Activated CD8-positive, alpha-beta memory T cell treated with anti-CD3 and anti-CD28 coated beads, Interleukin-2, amount 50 U/mL, for 48 hours (primary cell): ENCODE data around the gene SLC9A5.

Experiments used
- DNase-seq: peaks from one replicate; pipeline ENCODE4 v3.0.0-alpha.2; 2020

The SLC9A5 gene, protein sequence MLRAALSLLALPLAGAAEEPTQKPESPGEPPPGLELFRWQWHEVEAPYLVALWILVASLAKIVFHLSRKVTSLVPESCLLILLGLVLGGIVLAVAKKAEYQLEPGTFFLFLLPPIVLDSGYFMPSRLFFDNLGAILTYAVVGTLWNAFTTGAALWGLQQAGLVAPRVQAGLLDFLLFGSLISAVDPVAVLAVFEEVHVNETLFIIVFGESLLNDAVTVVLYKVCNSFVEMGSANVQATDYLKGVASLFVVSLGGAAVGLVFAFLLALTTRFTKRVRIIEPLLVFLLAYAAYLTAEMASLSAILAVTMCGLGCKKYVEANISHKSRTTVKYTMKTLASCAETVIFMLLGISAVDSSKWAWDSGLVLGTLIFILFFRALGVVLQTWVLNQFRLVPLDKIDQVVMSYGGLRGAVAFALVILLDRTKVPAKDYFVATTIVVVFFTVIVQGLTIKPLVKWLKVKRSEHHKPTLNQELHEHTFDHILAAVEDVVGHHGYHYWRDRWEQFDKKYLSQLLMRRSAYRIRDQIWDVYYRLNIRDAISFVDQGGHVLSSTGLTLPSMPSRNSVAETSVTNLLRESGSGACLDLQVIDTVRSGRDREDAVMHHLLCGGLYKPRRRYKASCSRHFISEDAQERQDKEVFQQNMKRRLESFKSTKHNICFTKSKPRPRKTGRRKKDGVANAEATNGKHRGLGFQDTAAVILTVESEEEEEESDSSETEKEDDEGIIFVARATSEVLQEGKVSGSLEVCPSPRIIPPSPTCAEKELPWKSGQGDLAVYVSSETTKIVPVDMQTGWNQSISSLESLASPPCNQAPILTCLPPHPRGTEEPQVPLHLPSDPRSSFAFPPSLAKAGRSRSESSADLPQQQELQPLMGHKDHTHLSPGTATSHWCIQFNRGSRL

DNA sequence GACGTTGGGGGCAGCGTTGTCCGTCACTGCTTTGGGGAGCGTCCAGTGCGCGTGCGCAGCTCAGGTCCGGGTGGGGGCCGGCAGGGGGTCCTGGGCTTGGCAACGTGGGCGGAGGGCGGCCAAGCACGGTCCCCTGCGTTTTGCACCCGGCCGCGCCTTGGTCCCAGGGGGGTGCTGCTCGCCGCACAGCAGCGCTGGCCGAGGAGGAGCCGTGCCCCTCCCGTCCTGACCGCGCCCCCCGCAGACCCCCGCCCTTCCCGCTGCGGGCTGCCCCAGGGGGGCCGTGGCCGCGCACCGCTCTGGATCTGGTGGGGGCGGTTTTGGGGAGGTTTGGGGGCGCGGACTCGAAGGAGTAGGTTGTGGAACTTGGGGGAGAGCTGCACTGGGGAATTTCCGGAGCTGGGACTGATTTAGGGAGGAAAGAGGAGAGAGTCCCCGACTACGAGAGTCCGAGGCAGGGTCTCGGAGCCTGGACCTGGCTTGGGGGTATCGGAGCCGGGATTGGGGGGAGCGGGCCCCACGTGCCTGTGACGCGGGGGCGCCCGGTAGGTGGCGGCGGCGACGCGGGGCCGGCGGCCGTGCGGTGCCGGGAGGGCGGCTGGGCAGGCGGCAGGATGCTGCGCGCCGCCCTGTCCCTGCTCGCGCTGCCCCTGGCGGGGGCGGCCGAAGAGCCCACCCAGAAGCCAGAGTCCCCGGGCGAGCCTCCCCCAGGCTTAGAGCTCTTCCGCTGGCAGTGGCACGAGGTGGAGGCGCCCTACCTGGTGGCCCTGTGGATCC is at the start of gene SLC9A5:
SLC9A5 (plus strand) TSS at position 579 of the 777 bp plus-strand sequence; CDS start at position 615, 36 bp downstream.
- DNase-seq = no peak

DNA sequence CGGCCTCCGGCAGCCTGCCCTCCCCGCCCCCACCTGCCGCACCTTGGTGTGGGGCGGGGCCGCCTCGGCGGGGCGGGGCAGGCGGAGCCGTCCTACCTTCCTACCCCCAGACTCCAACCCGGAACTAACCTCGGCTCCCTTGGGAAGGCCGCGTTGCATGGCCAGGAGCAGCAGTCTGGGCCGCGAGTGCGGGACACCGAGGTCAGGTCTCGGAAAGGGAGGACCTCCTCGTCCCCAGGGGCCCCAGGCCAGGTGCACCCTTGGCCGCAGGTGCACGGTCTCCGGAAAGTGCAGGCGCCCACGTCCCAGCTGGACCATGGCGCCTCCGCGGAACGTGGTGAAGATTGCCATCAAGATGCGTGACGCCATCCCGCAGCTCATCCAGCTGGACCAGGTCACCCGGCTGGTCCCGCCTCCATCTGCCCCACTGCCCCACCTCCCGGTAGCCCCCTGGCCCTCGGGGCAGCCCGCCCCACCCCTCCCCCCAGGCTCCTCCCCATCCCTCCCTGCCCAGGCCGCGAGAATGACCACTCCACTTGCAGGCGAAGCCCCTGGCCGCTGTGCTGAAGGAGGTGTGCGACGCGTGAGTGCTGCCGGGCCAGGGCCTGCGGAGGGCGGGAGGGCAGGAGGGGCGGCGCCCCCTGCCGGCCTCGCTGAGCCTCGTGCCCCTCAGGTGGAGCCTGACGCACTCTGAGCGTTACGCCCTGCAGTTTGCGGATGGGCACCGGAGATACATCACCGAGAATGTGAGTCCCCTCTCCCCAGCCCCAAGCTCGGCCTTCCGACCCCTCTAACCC is 49.6 kb upstream of the SLC9A5 start, which contains the start of gene ELMO3:
ELMO3 (plus strand) TSS at position 121 of the 797 bp plus-strand sequence; CDS start at position 317, 196 bp downstream.
- DNase-seq = no peak

DNA sequence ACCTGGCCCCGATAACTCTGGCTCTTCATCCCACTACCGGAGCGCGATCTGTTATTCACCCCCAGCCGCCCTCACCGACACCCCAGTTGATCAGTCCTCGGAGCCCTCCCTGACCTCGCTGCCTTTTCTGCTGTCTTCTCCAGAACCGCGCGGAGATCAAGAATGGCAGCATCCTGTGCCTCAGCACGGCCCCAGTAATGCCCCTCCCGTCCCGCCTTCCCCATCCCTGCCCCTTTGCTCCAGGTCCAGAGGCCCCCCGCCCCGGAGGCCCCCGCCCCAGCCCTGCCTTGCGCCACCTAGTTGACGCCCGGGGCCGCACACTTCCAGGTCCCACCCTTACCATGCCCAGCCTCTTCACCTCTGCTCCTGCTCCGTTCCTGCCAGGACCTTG is 49.0 kb upstream of the SLC9A5 start:
- no peak for DNase-seq

DNA sequence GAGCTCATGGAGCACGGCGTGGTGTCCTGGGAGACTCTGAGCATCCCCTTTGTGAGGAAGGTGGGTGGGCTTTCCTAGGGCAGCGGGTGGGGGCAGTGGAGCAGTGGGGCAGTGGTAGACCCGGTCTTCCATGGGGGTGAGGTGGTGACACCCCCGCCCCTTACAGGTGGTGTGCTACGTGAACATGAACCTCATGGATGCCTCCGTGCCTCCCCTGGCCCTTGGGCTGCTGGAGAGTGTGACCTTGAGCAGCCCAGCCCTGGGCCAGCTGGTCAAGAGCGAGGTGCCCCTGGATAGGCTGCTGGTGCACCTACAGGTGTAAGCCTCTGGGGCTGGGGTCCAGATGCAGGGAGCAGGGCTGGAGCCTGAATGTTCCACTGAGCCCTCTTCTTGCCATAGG is 48.3 kb upstream of the SLC9A5 start:
- DNase-seq = no peak

DNA sequence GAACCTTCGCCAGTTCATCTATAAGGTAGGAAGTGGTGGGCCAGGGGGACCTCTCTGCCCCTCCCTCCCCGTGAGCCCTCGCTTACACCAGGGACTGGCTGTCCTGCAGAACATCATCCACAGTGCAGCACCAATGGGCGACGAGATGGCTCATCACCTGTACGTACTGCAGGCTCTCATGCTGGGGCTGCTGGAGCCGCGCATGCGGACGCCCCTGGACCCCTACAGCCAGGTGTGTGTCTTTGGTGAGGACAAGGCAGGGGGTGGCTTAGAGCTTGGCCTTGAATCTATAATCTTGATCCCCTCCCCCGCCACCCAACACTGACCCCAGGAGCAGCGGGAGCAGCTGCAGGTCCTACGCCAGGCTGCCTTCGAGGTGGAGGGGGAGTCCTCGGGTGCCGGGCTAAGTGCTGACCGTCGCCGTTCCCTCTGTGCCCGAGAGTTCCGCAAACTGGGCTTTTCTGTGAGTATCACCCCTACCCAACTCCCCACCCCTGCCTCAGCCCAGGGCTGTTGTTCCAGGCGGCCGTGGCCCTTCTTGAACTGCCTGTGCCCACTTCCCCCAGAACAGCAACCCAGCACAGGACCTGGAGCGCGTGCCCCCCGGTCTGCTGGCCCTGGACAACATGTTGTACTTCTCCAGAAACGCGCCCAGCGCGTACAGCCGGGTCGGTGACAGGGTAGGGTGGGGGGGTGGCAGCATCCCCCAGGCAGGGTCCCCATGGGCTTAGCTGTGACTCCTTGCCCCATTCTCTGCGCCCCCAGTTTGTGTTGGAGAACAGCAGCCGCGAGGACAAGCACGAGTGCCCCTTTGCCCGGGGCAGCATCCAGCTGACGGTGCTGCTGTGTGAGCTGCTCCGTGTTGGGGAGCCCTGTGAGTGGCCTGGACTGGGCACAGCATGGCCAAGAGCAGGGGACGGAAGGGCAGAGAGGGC is 47.1 kb upstream of the SLC9A5 start:
- DNase-seq = no peak

DNA sequence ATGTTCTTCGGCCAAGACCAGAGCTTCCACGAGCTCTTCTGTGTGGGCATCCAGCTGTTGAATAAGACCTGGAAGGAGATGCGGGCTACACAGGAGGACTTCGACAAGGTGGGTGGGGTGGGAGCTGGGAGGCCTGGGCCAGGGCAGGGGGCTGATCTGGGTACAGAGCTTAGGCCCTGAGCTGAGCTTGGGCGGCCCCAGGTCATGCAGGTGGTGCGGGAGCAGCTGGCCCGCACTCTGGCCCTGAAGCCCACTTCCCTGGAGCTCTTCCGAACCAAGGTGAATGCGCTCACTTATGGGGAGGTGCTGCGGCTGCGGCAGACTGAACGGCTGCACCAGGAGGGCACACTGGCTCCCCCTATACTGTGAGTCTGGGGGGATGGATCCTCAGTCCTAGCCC is 46.4 kb upstream of the SLC9A5 start:
- DNase-seq = no peak

DNA sequence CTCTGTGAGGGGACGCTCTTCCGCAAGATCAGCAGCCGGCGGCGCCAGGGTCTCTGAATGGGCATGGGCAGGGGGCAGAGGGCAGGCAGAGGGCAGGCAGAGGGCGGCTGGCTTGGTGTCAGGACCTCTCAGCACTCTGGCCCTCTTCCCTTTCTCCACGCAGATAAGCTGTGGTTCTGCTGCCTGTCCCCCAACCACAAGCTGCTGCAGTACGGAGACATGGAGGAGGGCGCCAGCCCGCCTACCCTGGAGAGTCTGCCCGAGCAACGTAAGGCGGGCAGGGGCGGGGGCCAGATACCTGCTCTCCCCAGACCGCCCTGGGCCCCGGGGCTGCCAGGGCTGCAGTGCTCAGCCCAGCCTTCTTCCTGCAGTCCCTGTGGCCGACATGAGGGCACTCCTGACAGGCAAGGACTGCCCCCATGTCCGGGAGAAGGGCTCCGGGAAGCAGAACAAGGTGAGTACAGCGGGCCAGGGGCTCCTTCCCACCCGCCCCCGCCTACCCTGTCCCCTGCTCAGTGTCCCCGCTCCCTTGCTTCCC is 45.8 kb upstream of the SLC9A5 start:
- DNase-seq = no peak

DNA sequence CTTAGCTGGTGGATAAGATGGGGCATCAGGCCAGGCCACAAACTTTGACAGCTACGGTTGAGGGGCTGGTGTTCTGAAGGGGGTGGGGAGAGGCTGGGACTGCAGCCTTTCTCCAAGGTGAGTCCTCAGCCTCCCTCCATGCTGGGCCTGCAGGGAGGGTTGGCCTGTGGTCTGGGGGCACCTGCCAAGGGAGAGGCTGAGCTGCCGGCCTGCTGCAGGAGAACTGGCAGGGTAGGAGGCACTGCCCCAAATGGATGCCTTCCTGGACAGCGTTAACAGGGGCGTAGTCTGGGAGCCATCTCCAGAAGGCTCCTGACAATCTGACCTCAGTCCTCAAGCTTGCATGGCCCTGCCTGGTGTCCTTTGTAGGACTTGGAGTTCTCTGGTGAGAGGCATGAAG is 44.7 kb upstream of the SLC9A5 start:
- DNase-seq = no peak

DNA sequence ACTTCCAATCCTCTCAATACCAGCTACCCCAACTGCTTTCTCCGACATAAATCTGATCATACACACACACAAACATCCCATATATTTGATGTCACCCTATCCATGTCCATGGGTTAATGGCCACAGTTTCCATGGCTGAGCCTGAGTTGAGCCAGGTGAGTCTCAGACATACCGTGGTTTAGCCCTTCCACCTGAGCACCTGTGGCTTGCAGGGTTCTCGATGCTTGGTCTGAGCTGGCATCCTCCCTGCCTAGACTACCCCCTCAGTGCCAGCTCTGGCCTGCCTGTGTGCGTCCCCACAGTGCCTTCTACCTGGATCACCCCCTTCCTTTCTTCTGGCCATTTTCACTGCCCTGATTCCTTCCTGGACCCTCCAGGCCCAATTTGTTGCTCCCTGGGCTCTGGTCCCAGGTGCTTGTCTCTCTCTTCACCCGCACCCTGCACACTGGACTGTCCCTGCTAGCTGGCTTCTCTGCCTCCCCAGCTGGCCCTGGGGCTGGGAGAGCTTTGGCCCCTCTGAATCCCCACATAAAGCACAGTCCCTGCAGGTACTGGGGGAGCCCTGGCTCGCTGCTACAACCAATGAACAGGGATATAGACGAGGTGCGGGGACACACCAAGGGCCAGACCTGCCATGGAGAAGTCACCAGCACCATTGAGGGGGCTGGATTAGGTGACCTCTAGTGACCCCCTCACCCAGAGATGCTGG is 42.5 kb upstream of the SLC9A5 start:
- DNase-seq = no peak

DNA sequence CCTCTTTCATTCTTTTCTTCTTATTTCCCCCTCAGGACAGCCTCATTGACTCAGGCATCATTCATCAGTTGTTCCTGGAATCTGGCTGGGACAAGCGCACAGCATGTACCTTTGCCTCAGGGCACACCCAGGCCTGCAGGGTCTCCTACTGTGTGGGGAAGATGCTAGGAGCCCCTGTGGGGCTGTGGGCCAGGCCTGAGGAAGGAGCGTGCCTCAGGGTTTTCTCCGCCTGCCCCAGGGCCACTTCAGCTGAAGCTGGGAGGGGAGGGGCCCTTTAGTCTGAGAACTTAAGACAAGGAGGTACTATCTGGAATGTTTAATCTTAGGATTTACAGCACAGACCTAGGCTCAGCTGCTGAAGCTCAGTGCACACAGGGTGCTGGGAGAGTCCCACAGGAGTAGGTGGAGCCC is 41.9 kb upstream of the SLC9A5 start:
- no peak for DNase-seq

DNA sequence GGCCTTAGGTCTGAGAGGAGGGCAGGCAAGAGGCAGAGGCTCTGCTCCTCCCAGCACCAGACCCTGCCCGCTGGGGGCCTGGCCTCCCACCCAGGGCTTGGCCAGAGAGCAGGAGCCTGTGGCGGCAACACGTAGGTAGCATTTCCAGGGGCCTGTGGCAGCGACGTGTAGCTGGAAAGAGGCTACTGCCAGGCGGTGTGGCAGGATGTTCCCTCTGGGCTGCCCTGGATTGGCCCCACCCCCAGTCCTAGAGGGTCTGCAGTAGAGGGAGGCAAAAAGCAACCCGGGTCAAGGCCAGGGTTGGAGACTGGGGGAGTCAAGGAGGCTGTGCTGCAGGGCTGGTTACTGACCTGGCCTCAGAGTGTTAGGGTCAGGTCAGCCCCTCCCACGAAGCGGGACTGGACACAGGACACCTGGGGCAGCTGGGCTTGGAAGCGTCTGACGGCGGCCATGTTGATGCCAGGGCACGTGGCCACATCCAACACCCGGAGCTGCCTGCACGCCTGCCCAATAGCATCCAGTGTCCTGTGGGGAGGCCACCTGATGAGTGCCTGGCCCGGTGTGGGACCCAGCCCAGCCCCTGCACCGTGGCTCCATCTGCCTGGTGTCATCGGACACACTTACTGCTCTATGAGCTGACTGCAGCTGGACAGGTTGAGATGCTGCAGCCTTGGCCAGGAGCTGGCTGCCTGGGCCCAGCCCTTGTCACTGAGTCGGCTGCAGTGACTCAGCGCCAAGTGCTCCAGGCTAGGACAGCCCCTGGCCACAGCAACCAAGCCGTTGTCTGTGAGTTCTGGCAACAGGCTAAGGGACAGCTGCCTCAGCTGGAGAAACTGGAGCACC is 41.3 kb upstream of the SLC9A5 start:
- DNase-seq = no peak

DNA sequence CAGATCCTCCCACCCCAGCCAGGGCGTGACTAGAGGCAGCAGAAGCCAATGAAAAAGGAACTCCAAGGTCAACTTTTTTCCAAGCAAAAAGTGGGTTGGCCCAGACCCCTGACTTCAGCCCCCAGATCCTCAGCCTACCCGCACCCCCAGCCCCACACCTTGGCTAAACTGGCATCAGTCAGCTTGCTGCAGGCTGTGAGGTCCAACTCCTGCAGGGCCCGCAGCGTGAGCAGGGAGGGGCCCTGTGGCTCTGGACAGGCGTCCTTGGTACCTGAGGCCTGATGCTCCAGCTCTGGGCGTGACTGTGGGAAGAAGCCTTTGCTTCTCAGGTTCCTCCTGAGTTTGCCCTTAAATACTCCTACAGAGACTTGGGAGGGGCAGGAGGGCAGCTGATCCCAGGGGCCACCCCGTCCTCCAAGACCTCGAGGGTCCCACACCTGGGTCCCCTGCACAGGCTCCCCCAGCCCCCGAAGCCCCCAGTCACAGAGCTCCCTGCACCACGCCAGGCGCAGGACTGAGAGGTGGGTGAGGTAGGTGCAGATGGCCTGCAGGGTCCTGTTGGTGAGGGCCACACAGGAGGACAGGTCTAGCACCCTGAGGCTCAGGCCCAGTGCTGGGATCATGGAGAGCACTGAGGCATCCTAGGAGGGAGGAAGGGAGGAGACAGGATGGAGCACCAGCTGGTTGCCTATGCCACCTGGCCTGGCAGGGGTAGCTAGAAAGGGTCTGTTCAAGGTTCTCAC is 40.5 kb upstream of the SLC9A5 start:
- no peak for DNase-seq

DNA sequence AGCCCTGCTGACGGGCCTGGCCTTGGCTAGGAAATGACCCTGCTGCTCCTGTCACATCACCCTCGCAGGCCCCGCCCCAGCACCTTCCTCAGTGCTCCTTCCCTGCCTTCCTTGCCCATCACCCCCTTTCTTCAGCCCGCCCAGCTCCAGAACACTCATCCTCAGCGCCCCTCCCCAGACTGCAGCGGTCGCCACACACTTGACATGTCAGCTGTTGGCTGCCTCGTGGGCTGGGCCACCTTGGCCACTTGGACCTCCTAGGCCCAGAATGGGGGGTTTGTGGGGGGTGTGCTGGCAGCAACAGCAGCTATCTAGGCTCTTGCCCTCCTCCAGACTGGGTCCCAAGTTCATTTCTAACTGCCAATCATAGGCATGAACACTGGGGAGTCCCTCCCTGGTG is 39.2 kb upstream of the SLC9A5 start:
- no peak for DNase-seq

DNA sequence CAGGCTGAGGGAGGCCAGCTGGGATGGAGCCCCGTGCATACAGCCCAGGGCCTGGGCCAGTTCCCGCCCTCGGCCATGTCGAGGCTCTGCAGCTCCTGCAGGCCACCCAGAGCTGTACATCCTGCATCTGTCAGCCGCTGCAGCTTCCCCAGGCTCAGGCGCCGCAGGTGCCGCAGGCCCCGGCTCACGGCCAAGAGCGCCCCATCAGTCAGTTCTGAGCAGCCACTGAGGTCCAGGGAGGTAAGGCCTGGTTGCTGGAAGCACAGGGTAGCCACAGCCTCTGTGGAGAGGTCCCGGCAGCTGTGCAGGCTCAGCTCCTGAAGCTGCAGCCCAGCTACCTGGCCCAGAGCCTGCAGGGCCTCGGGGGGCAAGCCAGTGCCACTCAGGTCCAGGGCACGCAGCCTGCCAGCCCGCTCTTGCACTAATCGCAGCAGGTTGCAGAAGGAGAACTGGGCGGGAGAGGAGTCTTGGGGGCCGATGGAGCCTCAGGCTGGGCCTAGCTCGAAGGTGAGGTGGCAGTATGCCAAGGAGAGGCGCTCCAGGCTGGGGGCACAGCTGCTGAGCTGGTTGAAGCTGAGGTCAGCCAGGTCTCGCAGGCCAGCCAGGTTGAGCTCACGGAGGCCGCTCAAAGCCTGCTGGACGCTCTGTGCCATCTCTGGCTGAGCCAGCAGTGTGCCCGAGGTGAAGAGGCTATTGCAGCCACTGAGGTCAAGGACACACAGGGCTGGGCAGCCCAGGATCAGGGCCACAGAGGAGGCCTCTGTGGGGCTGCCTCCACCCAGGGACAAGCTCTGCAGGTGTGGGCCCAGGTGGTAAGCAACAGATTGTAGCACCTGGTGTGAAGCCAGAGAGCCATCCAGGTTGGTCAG is 38.5 kb upstream of the SLC9A5 start:
- DNase-seq = no peak

DNA sequence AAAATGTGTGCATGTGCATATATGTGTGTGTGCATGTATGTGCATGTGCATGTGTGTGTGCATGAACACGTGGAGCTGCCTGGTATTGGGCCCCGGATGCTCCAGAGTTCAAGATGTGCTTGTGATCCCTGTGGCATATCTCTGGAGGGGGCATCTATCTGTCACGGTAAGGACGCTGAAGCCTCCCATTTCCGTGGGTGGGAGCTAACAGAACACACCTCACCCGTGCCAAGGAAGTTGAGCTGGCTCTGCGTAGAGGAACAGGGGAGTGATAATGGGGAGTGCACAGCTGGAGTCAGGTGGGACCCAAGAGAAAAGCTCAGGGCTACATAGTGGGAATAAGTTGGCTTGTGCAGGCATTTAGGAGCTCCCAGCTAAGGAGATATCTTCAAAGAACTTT is 37.1 kb upstream of the SLC9A5 start:
- no peak for DNase-seq

DNA sequence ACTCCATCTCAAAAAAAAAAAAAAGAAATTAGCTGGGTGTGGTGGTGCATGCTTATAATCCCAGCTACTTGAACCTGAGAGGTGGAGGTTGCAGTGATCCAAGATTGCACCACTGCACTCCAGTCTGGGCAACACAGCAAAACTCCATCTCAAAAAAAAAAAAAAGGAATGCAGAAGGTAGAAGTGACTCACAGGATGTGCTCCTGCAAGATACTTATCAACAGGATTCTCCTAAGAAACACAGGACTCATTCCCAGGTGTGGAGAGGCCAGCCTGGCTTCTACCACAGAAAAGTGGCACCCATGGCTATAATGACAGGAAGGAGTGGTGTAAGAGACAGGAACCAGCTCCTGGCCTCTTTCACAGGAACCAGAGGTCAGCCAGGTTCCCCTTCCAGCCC is 36.0 kb upstream of the SLC9A5 start:
- no peak for DNase-seq
